PC-3 (cell line): ENCODE data around the gene FANK1.

ENCODE experiments used
- EZH2 ChIP-seq: fragments of 300-600 bp; sonication (generic); IDR thresholded peaks from one replicate; pipeline ENCODE4 v1.6.1; 2017; ENCODE audit warnings: antibody characterized with exemption, mild to moderate bottlenecking, low read length; ENCODE audit not compliant: unreplicated experiment
- EZH2phosphoT487 ChIP-seq: fragments of 300-600 bp; sonication (generic); IDR thresholded peaks from 2 replicates; pipeline ENCODE4 v1.6.1; 2018; ENCODE audit warnings: mild to moderate bottlenecking, antibody characterized with exemption, low read length, borderline replicate concordance
- TF ChIP-seq, protein P1 (sequence below): fragments of 300-600 bp; sonication (generic); conservative IDR thresholded peaks from 2 replicates; pipeline ENCODE4 v1.5.1; 2017; ENCODE audit warnings: antibody characterized with exemption, low read depth, mild to moderate bottlenecking, low read length

DNA sequence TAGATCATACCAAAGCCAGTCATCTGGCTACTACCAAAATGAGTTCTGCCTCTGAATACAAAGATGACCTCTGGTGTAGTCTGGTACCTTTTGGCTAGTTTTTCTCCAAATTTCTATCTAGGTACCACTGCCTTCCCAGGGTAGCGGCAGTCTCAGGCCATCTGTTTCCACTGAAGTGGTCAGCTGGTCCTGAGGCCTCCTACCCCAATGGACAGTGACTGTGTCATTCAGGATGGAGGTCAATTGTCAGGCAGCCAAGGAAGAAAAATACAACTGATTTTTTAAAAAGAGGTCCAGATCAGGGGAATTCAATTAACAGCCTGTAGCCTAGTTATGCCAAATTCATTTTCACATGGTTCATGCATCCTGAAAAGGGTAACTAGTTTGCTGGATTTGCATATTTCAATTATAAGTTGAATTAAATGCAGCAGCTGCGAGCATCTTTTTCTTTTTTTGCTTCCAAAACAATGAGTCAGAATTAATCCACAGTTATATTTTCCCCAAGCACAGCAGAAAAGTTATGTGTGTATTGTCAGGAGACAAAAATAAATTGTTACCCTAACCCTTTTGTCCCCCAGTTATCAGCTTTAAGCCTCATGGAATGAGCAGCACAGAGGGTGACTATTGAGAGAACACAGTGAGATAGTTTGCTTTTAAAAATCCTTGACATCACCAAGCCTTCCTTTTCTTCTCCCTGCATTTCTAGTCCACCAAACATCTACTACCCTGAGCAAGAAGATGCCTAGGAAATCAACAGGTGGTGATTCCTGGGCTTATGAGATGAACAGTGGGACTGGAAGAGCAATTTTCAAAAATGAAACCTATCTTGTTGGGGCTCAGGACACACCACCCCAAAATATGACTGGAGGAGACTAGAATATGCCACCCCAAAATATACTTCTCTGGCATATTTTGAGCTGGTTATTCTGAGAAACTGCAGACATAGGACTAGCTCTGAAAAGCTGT lies 45.3 kb upstream of the FANK1 start:
- TF ChIP-seq EZH2, result no peak
- no peak for TF ChIP-seq EZH2phosphoT487
- TF ChIP-seq, protein P1, sequence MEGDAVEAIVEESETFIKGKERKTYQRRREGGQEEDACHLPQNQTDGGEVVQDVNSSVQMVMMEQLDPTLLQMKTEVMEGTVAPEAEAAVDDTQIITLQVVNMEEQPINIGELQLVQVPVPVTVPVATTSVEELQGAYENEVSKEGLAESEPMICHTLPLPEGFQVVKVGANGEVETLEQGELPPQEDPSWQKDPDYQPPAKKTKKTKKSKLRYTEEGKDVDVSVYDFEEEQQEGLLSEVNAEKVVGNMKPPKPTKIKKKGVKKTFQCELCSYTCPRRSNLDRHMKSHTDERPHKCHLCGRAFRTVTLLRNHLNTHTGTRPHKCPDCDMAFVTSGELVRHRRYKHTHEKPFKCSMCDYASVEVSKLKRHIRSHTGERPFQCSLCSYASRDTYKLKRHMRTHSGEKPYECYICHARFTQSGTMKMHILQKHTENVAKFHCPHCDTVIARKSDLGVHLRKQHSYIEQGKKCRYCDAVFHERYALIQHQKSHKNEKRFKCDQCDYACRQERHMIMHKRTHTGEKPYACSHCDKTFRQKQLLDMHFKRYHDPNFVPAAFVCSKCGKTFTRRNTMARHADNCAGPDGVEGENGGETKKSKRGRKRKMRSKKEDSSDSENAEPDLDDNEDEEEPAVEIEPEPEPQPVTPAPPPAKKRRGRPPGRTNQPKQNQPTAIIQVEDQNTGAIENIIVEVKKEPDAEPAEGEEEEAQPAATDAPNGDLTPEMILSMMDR, result no peak
